K562 (cell line): ENCODE results near the gene DIP2B. TPM values are rescaled to one million over a fixed set of nuclear protein-coding genes. Genes with fewer than 3 reads are reported as not detected.
A peak's percentile ranks its signal among the peaks of the same experiment; 100 is the strongest.

Source experiments
- C11orf30 ChIP-seq: fragments of 450-650 bp; IDR thresholded peaks from 2 replicates; pipeline ENCODE4 v1.6.1; 2016; ENCODE audit warnings: low read depth, mild to moderate bottlenecking
- EZH2 ChIP-seq: IDR thresholded peaks from 2 replicates; pipeline ENCODE4 v1.6.1; 2012; ENCODE audit warnings: low read depth, mild to moderate bottlenecking, inconsistent platforms, low read length, borderline replicate concordance
- LCOR ChIP-seq: sonication (generic); formaldehyde crosslinking; IDR thresholded peaks from 2 replicates; pipeline ENCODE4 v1.8.0; 2022; ENCODE audit warnings: mild to moderate bottlenecking, missing genetic modification reagents
- ZNF263 ChIP-seq: sonication (generic); formaldehyde crosslinking; IDR thresholded peaks from 2 replicates; pipeline ENCODE4 v1.8.0; 2022; ENCODE audit warnings: mild to moderate bottlenecking, missing genetic modification reagents, borderline replicate concordance
- ZNF311 ChIP-seq: fragments of 250-450 bp; sonication (Bioruptor Pico); IDR thresholded peaks from 2 replicates; pipeline ENCODE4 v1.4.0; 2020; ENCODE audit warnings: mild to moderate bottlenecking, moderate library complexity
- ZNF316 ChIP-seq: fragments of 450-650 bp; IDR thresholded peaks from 2 replicates; pipeline ENCODE4 v1.6.1; 2016
- polyA plus RNA-seq, 8 experiments: library from polyadenylated mRNA; depleted of rRNA in 4 of 8; stranded (reverse) in 5 of 8; unstranded in 3 of 8; fragments of >200 nt; fragmentation: Nextera tagmentation in 2 of 8; fragmentation: Illumina TruSeq in 1 of 8; extraction: Ambion mirVana in 2 of 8; extraction: Trizol in 1 of 8; gene quantifications; 2 replicates each; pipeline versions ENCODE4 v1.2.1 to v1.2.3, GENCODE V29; 2011 to 2014; ENCODE audit warnings: inconsistent platforms in 1 of 8, missing spikeins in 1 of 8
- total RNA-seq, 7 experiments: library from RNA; depleted of rRNA in 6 of 7; stranded (reverse); fragments of >200 nt in 6 of 7; fragmentation: Illumina TruSeq in 2 of 7; extraction: Trizol in 2 of 7; gene quantifications; 2 replicates each; pipeline versions ENCODE4 v1.2.1 to v1.2.3, GENCODE V29; 2011 to 2021; ENCODE audit warnings: low replicate concordance in 1 of 7
- TF ChIP-seq, protein P1 (sequence below): fragments of 200-600 bp; sonication (generic); IDR thresholded peaks from one replicate; pipeline ENCODE4 v1.6.1; 2012; ENCODE audit warnings: mild to moderate bottlenecking, low read depth, low read length, inconsistent platforms
- TF ChIP-seq, protein P2 (sequence below): fragments of 450-650 bp; formaldehyde crosslinking; IDR thresholded peaks from 2 replicates; pipeline ENCODE4 v1.4.0; 2020; ENCODE audit warnings: mild to moderate bottlenecking, moderate library complexity
- TF ChIP-seq, protein P3 (sequence below), 2 experiments: IDR thresholded peaks in 1 of 2; conservative IDR thresholded peaks in 1 of 2; 2 replicates each; pipeline ENCODE4 v1.6.1; 2016; ENCODE audit warnings: low read depth in 2 of 2, mild to moderate bottlenecking in 1 of 2, missing compliant biosample characterization in 1 of 2, missing genetic modification characterization in 1 of 2, moderate library complexity in 1 of 2
- TF ChIP-seq, protein P4 (sequence below): sonication (generic); formaldehyde crosslinking; IDR thresholded peaks from 2 replicates; pipeline ENCODE4 v1.4.0; 2020; ENCODE audit warnings: mild to moderate bottlenecking, missing genetic modification reagents

Gene DIP2B
- total and polyA plus RNA-seq, 9 of the 15 experiments (the other 6 are each of a cell fraction or from before 2014, with no cell fraction given) = 4.6 to 26.1 (median 18.8) TPM

DNA sequence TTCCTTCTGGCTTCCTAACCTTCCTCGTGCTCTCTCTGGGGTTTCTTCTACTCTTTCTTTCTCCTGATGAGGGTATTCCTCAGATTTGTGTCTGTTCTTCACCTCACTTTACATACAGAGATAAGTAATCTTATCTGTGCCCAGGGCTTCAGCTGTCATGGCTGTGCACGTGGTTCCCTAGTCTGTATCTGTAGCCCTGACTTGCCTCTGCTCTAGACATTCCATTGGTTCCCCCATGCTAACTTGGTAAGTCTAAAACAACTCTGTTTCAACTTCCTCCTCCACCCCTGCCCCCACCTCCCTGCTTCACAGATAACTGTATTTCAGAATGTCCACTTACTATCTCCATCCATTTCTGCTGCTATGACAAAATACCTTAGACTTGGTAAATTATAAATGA is 10.8 kb downstream of the DIP2B start (continued):
- TF ChIP-seq, protein P1, sequence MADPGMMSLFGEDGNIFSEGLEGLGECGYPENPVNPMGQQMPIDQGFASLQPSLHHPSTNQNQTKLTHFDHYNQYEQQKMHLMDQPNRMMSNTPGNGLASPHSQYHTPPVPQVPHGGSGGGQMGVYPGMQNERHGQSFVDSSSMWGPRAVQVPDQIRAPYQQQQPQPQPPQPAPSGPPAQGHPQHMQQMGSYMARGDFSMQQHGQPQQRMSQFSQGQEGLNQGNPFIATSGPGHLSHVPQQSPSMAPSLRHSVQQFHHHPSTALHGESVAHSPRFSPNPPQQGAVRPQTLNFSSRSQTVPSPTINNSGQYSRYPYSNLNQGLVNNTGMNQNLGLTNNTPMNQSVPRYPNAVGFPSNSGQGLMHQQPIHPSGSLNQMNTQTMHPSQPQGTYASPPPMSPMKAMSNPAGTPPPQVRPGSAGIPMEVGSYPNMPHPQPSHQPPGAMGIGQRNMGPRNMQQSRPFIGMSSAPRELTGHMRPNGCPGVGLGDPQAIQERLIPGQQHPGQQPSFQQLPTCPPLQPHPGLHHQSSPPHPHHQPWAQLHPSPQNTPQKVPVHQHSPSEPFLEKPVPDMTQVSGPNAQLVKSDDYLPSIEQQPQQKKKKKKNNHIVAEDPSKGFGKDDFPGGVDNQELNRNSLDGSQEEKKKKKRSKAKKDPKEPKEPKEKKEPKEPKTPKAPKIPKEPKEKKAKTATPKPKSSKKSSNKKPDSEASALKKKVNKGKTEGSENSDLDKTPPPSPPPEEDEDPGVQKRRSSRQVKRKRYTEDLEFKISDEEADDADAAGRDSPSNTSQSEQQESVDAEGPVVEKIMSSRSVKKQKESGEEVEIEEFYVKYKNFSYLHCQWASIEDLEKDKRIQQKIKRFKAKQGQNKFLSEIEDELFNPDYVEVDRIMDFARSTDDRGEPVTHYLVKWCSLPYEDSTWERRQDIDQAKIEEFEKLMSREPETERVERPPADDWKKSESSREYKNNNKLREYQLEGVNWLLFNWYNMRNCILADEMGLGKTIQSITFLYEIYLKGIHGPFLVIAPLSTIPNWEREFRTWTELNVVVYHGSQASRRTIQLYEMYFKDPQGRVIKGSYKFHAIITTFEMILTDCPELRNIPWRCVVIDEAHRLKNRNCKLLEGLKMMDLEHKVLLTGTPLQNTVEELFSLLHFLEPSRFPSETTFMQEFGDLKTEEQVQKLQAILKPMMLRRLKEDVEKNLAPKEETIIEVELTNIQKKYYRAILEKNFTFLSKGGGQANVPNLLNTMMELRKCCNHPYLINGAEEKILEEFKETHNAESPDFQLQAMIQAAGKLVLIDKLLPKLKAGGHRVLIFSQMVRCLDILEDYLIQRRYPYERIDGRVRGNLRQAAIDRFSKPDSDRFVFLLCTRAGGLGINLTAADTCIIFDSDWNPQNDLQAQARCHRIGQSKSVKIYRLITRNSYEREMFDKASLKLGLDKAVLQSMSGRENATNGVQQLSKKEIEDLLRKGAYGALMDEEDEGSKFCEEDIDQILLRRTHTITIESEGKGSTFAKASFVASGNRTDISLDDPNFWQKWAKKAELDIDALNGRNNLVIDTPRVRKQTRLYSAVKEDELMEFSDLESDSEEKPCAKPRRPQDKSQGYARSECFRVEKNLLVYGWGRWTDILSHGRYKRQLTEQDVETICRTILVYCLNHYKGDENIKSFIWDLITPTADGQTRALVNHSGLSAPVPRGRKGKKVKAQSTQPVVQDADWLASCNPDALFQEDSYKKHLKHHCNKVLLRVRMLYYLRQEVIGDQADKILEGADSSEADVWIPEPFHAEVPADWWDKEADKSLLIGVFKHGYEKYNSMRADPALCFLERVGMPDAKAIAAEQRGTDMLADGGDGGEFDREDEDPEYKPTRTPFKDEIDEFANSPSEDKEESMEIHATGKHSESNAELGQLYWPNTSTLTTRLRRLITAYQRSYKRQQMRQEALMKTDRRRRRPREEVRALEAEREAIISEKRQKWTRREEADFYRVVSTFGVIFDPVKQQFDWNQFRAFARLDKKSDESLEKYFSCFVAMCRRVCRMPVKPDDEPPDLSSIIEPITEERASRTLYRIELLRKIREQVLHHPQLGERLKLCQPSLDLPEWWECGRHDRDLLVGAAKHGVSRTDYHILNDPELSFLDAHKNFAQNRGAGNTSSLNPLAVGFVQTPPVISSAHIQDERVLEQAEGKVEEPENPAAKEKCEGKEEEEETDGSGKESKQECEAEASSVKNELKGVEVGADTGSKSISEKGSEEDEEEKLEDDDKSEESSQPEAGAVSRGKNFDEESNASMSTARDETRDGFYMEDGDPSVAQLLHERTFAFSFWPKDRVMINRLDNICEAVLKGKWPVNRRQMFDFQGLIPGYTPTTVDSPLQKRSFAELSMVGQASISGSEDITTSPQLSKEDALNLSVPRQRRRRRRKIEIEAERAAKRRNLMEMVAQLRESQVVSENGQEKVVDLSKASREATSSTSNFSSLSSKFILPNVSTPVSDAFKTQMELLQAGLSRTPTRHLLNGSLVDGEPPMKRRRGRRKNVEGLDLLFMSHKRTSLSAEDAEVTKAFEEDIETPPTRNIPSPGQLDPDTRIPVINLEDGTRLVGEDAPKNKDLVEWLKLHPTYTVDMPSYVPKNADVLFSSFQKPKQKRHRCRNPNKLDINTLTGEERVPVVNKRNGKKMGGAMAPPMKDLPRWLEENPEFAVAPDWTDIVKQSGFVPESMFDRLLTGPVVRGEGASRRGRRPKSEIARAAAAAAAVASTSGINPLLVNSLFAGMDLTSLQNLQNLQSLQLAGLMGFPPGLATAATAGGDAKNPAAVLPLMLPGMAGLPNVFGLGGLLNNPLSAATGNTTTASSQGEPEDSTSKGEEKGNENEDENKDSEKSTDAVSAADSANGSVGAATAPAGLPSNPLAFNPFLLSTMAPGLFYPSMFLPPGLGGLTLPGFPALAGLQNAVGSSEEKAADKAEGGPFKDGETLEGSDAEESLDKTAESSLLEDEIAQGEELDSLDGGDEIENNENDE = no peak
- no peak for TF ChIP-seq ZNF263 (CRISPR knock-in tag)
- no peak for TF ChIP-seq EZH2
- TF ChIP-seq, protein P2, sequence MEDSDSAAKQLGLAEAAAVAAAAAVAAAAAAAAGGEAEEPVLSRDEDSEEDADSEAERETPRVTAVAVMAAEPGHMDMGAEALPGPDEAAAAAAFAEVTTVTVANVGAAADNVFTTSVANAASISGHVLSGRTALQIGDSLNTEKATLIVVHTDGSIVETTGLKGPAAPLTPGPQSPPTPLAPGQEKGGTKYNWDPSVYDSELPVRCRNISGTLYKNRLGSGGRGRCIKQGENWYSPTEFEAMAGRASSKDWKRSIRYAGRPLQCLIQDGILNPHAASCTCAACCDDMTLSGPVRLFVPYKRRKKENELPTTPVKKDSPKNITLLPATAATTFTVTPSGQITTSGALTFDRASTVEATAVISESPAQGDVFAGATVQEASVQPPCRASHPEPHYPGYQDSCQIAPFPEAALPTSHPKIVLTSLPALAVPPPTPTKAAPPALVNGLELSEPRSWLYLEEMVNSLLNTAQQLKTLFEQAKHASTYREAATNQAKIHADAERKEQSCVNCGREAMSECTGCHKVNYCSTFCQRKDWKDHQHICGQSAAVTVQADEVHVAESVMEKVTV = no peak
- no peak for TF ChIP-seq LCOR (CRISPR knock-in tag)
- peak; percentile 21; the same call in 1 of the 2 replicates for TF ChIP-seq C11orf30
- TF ChIP-seq, protein P3, sequence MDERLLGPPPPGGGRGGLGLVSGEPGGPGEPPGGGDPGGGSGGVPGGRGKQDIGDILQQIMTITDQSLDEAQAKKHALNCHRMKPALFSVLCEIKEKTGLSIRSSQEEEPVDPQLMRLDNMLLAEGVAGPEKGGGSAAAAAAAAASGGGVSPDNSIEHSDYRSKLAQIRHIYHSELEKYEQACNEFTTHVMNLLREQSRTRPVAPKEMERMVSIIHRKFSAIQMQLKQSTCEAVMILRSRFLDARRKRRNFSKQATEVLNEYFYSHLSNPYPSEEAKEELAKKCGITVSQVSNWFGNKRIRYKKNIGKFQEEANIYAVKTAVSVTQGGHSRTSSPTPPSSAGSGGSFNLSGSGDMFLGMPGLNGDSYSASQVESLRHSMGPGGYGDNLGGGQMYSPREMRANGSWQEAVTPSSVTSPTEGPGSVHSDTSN (CRISPR knock-in tag; IDR thresholded peaks at IDR 0.05; ENCODE audit: low read depth) = no peak
- TF ChIP-seq, protein P3 (tag; conservative IDR thresholded peaks at IDR 0.05; ENCODE audit: low read depth) = no peak
- TF ChIP-seq, protein P4, sequence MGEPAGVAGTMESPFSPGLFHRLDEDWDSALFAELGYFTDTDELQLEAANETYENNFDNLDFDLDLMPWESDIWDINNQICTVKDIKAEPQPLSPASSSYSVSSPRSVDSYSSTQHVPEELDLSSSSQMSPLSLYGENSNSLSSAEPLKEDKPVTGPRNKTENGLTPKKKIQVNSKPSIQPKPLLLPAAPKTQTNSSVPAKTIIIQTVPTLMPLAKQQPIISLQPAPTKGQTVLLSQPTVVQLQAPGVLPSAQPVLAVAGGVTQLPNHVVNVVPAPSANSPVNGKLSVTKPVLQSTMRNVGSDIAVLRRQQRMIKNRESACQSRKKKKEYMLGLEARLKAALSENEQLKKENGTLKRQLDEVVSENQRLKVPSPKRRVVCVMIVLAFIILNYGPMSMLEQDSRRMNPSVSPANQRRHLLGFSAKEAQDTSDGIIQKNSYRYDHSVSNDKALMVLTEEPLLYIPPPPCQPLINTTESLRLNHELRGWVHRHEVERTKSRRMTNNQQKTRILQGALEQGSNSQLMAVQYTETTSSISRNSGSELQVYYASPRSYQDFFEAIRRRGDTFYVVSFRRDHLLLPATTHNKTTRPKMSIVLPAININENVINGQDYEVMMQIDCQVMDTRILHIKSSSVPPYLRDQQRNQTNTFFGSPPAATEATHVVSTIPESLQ = no peak
- peak; percentile 14; the same call in 1 of the 2 replicates for TF ChIP-seq ZNF316
- no peak for TF ChIP-seq ZNF311 (CRISPR knock-in tag)
